SW 1271 (cell line): ENCODE data around the gene GRIK1.

Experiments used
- DNase-seq, 2 experiments: peaks; one replicate each; lab custom pipeline; 2025; lab: John Stamatoyannopoulos, UW

GRIK1 gene

DNA sequence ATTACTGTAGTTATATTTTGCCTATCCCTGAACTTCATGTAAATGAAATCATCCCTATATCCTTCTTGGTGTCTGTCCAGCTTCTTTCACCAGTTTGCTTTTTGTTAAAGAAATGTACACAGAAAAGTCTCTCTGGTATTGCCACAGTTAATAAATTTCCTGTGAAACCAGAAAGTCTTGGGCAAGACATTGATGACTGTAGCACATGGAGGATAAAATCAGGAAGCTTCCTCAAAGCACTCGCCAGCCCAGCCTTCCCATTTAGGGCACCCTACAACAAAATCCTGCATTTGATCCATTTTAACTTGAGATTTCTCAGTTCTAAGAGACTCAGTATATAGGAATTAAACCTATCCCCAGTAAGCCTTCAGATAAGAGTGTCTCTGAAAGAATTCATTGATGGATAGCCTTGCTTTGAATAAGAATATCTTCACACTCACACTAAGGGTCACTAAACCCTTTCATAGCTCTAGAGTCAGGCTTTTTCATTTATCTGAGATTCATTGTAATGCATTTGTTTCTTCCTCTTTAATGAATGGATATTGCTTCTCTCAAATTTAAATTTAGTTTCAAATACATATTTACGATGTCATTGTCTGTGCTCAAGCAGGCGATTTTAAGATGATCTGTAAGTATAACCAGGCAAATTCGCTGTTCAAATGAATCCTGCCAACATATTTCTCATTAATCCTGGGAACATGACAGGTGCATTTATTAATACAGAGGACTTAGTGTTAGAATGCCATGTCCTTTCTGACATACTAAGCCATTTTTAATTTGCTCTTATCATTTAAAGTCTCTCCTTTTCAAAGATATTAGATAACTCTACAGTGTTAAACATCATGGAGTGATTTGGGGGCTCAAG is 153.1 kb downstream of the GRIK1 start:
- DNase-seq: no peak

- DNase-seq: no peak
Measured at GRCh38 chr21:29777160-29777559, 162.6 kb downstream of the GRIK1 start.

GRCh38 chr21:29775462-29775861 is 164.3 kb downstream of the GRIK1 start:
- DNase-seq: no peak

DNA sequence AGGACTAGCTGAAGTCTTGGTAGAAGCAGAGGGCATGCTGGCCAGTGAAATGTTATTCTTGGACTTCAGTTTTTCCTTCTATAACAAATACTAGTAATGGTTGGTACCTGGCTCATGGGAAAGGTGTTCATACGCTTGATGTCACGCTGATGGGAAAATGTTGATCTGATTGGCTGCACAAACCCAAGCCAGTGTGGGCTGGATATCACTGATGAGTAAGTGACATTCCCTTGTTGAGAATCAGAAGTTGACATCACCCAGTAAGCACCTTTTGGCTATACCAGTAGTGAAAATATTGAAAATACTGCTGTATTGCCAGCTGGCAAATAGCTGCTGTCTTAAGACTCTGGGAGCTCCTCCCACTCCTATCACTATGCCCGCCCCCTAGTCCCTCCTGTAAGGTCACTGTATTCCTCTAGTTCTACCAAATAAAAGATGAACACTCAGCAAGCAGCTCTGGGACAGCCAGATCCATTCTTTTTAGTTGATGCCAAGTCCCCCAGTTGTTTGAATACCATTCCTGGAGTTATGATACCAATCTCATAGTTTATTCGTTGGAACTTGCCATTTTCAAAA is 168.2 kb downstream of the GRIK1 start:
- no peak for DNase-seq

DNA sequence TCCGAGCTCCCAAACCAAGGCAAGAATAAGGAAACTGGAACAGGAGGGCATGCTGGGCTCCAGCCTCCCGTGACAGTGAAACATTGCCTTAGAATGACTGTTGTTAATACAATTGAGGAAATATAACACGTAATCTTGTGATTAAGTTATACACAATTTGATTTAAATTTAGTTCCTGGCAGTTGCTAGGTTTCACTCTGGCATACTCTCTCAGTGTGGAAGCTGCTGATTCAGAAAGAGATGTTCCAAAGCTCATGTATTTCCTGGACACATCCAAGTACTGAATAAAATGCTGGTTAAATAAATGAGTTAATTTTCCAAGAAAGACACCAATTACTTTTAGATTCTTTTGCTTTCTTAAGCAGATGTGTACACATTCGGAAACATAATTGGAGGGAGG is 176.1 kb downstream of the GRIK1 start:
- no peak for DNase-seq

GRCh38 chr21:29762570-29763082 is 177.2 kb downstream of the GRIK1 start:
- DNase-seq: no peak

- no peak for DNase-seq
Measured at GRCh38 chr21:29753216-29753615, 186.6 kb downstream of the GRIK1 start.

DNA sequence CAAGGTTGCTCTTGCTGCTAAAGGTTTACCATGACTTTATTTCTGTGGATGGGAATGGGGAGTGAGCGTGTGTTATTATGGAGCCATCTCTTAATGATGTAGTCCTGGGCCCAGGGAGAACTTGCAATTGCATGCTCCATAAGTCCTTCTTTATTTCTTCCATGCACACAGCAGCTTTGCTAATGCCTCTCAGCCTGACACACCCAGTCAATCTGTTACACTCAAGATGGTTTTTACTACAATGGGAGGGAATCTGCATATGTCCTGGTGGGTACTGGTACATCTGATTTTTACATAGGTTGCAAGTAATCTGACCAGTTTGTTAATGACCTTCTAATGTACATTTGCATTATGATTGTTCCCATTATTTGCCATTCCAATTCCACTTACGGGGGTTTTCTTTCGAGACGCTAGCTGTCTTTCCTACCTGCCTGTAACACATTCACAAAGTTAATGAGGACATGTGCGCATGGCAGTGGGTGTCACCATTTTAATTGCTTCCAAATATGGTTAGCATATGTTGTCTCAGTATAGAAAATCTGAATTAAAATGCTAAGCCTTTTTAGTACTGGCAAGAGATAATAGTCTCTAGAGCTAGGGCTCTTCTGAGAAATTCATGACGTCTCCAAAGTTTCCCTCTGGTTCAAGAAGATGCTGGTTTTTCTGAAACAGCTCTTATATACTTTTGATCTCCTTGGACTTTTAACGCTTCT is 188.2 kb downstream of the GRIK1 start:
- no peak for DNase-seq

GRCh38 chr21:29749957-29750356 is 189.8 kb downstream of the GRIK1 start:
- DNase-seq: no peak

- no peak for DNase-seq
Measured at GRCh38 chr21:29749223-29749622, 190.6 kb downstream of the GRIK1 start.

DNA sequence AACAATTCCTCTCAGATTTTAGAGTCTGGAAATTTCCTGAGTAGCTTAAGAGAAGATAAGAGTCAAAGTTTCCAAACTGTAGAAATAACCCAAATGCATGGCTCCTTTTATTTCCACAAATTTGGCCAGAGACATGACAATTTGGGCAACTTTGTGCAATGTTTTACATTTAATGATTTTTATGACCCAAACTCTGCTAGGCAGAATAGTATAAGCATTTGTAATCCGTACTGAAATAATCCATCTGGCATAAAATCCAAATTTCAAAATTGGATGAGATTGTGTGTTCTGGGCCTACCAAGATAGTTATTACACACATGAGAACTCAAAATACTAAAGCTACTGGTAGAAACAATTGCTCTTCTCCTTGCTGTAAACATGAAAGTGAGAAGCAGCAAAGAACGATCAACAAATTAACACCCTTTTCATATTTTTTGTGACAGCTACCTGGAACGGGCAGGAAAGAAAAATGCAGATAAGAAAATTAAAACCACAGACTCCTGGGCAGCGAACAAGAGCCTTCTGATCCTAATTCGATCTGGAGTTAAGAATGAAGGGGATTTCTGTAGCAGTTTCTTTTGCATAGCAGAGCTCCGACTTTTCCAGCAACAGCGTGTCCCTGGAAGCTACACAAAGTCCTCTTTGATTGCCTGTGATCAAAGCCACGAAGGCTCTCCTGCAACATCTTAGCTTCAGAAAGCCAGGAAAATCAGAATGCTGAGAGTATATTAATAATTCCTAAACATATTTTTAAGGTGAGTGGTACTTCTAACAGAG is 191.2 kb downstream of the GRIK1 start:
- DNase-seq: no peak

DNA sequence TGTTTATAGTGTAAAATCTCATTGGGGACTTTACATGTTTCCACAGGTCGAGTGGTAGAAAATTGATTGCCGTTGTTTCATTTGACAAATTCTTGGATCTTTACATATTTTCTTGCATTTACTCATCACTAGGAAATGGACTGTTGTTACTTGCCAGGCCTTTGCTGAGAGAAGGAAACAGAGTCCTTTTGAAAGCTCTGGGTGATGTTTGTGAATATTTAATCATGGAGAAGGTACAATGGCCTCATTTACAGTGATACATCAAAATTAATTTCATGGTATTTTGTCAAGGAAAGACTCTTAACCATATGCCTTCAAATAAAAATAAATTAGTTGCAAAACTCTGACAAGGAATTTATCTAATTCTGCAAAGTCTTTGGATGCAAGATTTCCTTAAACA is 198.0 kb downstream of the GRIK1 start:
- DNase-seq: no peak

DNA sequence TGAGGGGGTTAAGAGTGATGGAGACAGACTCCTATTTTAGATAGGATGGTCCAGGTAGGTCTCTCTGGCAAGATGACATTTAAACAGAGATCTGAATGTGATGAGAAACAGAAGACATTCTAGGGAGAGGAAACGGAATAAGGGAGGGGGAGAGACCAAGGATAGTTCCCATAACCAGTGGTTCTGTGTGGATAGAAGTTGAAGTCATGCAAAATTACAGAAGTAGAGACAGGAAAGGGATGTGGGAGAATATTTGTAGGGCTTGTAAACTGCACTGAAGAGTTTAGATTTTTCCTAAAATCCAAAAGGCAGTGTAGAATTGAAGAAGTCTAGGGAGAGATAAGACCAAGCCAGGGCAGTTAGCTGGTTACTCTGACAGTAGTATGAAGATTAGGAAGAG is 200.6 kb downstream of the GRIK1 start:
- no peak for DNase-seq

DNA sequence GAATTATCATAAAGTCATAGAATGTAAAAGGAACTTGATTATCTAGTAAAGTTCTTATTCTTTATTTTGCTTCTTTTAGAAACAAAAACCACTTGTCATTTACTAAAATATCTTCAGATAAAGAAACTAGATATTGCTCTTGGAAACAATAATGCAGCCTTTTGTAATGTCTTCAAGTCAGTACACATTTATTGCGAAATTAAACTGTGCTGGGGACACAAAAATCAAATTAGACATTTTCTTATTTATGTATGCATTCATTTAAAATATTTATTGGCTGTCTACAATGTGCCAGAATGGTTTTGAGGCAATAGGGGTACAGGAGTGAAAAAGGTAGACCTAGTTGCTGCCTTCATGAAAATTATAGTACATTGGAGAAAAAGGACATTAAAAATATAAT is 201.1 kb downstream of the GRIK1 start:
- DNase-seq: no peak

DNA sequence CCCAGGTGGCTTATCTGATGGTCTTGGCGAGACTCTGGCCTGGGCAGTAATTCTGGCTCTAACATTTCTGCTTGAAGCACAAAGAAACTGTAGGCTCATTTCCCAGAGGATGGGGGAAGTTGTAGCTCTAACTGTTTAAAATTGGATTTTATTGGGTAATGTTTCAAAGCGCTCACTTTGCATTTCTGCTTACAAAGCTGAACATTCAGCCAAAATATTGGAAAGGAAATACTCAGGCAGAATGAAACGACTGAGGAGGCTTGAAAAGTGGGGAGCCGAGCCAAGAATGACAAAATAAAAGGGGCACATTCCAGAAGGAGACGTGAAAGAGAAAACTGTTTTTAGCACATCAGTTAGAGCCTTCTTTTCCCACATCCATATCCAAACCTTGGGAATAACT is 202.6 kb downstream of the GRIK1 start:
- no peak for DNase-seq

DNA sequence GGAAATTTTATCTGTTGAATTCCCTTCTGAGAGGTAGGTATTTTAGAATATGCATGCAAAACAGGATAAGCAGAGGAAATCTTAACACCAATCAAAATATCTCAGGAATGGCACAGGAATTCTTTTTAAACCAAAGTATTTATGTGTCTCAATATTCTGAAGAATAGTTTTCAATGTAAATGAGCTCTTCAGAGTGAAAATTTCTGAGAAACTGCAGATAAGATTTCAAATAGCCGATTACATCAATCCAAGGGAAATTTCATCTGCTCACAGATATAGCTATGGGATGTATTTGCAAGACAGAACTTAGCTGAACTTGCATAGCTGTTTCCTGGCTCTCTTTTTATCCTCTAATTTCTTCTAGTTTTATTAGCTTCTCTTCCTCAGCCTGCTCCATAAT is 209.5 kb downstream of the GRIK1 start:
- DNase-seq: no peak

- DNase-seq: no peak
Measured at GRCh38 chr21:29726044-29726443, 213.8 kb downstream of the GRIK1 start.

- DNase-seq: no peak
Measured at GRCh38 chr21:29725025-29725736, 214.6 kb downstream of the GRIK1 start.

- DNase-seq: no peak
Measured at GRCh38 chr21:29721964-29722363, 217.8 kb downstream of the GRIK1 start.

DNA sequence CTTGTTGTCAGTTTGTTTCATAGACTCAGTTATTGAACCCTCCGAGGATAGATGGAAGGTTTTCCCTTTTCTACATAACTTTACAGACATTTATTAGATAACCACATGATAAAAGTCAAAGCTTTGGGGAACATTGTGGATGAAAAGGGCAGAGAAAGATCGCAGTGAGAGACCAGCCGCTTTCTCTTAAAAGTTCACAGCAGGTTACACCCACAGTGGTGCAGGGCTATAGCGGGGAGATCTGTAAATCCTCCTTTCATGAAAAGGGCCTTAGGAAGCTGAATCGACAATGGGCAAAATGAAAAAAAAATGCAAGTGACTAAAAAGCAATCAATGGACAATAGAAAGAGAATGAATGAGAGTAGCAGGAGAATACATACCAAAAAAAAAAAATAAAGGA is 218.6 kb downstream of the GRIK1 start:
- DNase-seq: no peak

- DNase-seq: no peak
Measured at GRCh38 chr21:29719521-29719920, 220.3 kb downstream of the GRIK1 start.
